CD14-positive monocyte (primary cell): ENCODE measurements around the gene TFR2. TPM values are rescaled to one million over a fixed set of nuclear protein-coding genes. Genes with fewer than 3 reads are reported as not detected.

Experiments used
- DNase-seq, 3 donors: peaks; one replicate each; pipeline ENCODE4 v3.0.0-alpha.2; 2011 to 2022
- H2AFZ ChIP-seq: 2 replicates; pipeline ENCODE4 v1.6.0; 2012; ENCODE audit warnings: mild to moderate bottlenecking, low read depth, low read length, inconsistent platforms; ENCODE audit not compliant: insufficient read depth, poor library complexity, severe bottlenecking
- H3K27ac ChIP-seq, 2 donors: 1 replicate in 1 of 2; 2 replicates in 1 of 2; pipeline ENCODE4 v1.5.1; 2012 to 2013; ENCODE audit warnings: low read length in 2 of 2, control low read depth in 1 of 2, inconsistent platforms in 1 of 2, low read depth in 1 of 2, mild to moderate bottlenecking in 1 of 2
- H3K27me3 ChIP-seq, 2 donors: one replicate each; pipeline versions ENCODE4 v1.6.0 to v1.6.1; 2011 to 2013; ENCODE audit warnings: low read length in 2 of 2; ENCODE audit not compliant: control insufficient read depth in 2 of 2, insufficient read depth in 2 of 2
- H3K36me3 ChIP-seq, 2 donors: replicated peaks in 1 of 2; 1 replicate in 1 of 2; 2 replicates in 1 of 2; pipeline versions ENCODE4 v1.5.1 to v1.6.1; 2012 to 2013; ENCODE audit warnings: low read length in 2 of 2, control low read depth in 1 of 2, inconsistent platforms in 1 of 2, mild to moderate bottlenecking in 1 of 2; ENCODE audit not compliant: insufficient read depth in 2 of 2, control insufficient read depth in 1 of 2
- H3K4me1 ChIP-seq, 2 donors: 1 replicate in 1 of 2; 2 replicates in 1 of 2; pipeline versions ENCODE4 v1.5.1 to v1.6.1; 2012 to 2013; ENCODE audit warnings: low read length in 2 of 2, control low read depth in 1 of 2, inconsistent platforms in 1 of 2, mild to moderate bottlenecking in 1 of 2, moderate library complexity in 1 of 2; ENCODE audit not compliant: insufficient read depth in 2 of 2, control insufficient read depth in 1 of 2
- H3K4me2 ChIP-seq: replicated peaks from 2 replicates; pipeline ENCODE3; 2012; ENCODE audit warnings: low read length, moderate library complexity, mild to moderate bottlenecking; ENCODE audit not compliant: poor library complexity, severe bottlenecking; ENCODE audit errors: extremely low read depth
- H3K4me3 ChIP-seq, 3 experiments: fragments of 200-600 bp in 1 of 3; sonication (generic) in 1 of 3; replicated peaks in 1 of 3; 1 replicate in 2 of 3; 2 replicates in 1 of 3; pipeline ENCODE4 v1.5.1; 2011 to 2013; ENCODE audit warnings: low read length in 3 of 3, mild to moderate bottlenecking in 3 of 3, control low read depth in 2 of 3, low read depth in 2 of 3, inconsistent platforms in 1 of 3, moderate library complexity in 1 of 3
- H3K79me2 ChIP-seq: 2 replicates; pipeline ENCODE4 v1.6.0; 2012; ENCODE audit warnings: mild to moderate bottlenecking, control low read depth, inconsistent platforms, low read length, moderate library complexity; ENCODE audit not compliant: insufficient read depth
- H3K9ac ChIP-seq: 2 replicates; pipeline ENCODE4 v1.6.0; 2017; ENCODE audit warnings: low read length, mild to moderate bottlenecking; ENCODE audit not compliant: insufficient read depth, poor library complexity, severe bottlenecking
- H3K9me3 ChIP-seq, 2 donors: replicated peaks in 1 of 2; 1 replicate in 1 of 2; 2 replicates in 1 of 2; pipeline versions ENCODE4 v1.5.1 to v1.6.1; 2012 to 2013; ENCODE audit warnings: low read length in 2 of 2, control low read depth in 1 of 2; ENCODE audit not compliant: control insufficient read depth in 1 of 2, insufficient read depth in 1 of 2
- H4K20me1 ChIP-seq: 2 replicates; pipeline ENCODE4 v1.6.0; 2012; ENCODE audit warnings: mild to moderate bottlenecking, low read length, control low read depth, moderate library complexity; ENCODE audit not compliant: insufficient read depth
- H3K27ac Mint-ChIP-seq, 7 donors: one replicate each; pipeline ENCODE4 v1.8.0; 2020; ENCODE audit warnings: mild to moderate bottlenecking in 7 of 7, mixed read lengths in 7 of 7, moderate library complexity in 6 of 7, inconsistent platforms in 2 of 7
- H3K27me3 Mint-ChIP-seq, 3 donors: one replicate each; pipeline ENCODE4 v1.8.0; 2021 to 2022; ENCODE audit warnings: low read depth in 3 of 3, mild to moderate bottlenecking in 3 of 3, mixed read lengths in 3 of 3, moderate library complexity in 3 of 3, inconsistent platforms in 1 of 3
- H3K36me3 Mint-ChIP-seq, 2 donors: one replicate each; pipeline ENCODE4 v1.8.0; 2020; ENCODE audit warnings: mixed read lengths in 2 of 2, inconsistent platforms in 1 of 2, mild to moderate bottlenecking in 1 of 2
- H3K4me1 Mint-ChIP-seq: one replicate; pipeline ENCODE4 v1.8.0; 2020; ENCODE audit warnings: mild to moderate bottlenecking, mixed read lengths
- H3K4me3 Mint-ChIP-seq, 2 donors: one replicate each; pipeline ENCODE4 v1.8.0; 2020; ENCODE audit warnings: mild to moderate bottlenecking in 2 of 2, mixed read lengths in 2 of 2, moderate library complexity in 1 of 2
- H3K9me3 Mint-ChIP-seq, 7 donors: one replicate each; pipeline ENCODE4 v1.8.0; 2020 to 2022; ENCODE audit warnings: mixed read lengths in 7 of 7, mild to moderate bottlenecking in 6 of 7, moderate library complexity in 6 of 7, inconsistent platforms in 2 of 7
- CTCF ChIP-seq: fragments of 200-600 bp; IDR thresholded peaks from one replicate; pipeline ENCODE4 v1.8.0; 2022; ENCODE audit warnings: antibody characterized with exemption, mild to moderate bottlenecking
- WGBS: methylation state at CpG from one replicate; pipeline ENCODE4 v1.1.5; 2013; ENCODE audit warnings: missing lambda C conversion rate; ENCODE audit not compliant: insufficient coverage; 5-methylcytosine and 5-hydroxymethylcytosine counted together
- intact Hi-C, 2 donors: fragments of 100-400 bp; cut with micrococcal nuclease; formaldehyde crosslinking; loops; one replicate each; pipeline versions ENCODE4 v1.15.0 to v1.15.1; 2023
- polyA plus RNA-seq, 3 donors: library from polyadenylated mRNA; depleted of rRNA in 1 of 3; unstranded in 2 of 3; stranded (reverse) in 1 of 3; fragments of 300-500 nt in 2 of 3; fragments of >200 nt in 1 of 3; fragmentation: Illumina TruSeq in 2 of 3; gene quantifications; 1 replicate in 2 of 3; 2 replicates in 1 of 3; pipeline ENCODE4 v1.2.3, GENCODE V29; 2012 to 2021

The TFR2 gene
- polyA plus RNA-seq, 3 donors: 0.79 to 1.4 TPM; not detected in 1

DNA sequence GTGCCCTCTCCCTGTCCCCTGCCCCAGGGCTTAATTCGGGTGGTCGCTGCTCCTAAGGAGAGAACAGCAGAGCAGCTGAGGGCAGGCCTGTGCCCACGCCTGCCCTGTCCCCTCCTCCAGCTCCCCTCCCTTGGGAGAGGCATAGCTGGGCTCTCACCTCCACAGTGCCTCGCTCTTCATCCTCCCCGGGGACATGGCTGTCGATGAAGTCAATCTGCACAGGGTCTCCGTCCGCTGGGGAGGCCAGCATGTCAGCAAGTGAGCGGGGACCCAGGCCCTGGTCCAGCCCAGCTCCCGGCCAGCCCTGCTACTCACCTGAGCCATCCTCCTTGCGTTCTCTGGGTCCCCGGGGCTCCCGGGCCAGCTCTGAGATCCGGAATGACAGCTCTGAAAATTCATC lies 63.8 kb downstream of the TFR2 start:
- H2AFZ ChIP-seq: no peak overlapping the region
- Mint-ChIP-seq H3K9me3 (peaks cover 0 to 5% (median 0%) of the 10 kb centered on the region in 7 donors), H3K27ac (no peak overlapping the region), H3K36me3 (peaks cover 8 to 41% of the 10 kb centered on the region in 2 donors), H3K27me3 (peaks cover 1 to 14% (median 7%) of the 10 kb centered on the region in 3 donors), H3K4me3 (no peak overlapping the region), H3K4me1 (peaks cover 8% of the 10 kb centered on the region)
- H3K4me2 ChIP-seq: no peak overlapping the region
- H3K9ac ChIP-seq: no peak overlapping the region
- no peak overlapping the region for H3K4me3 ChIP-seq
- peaks cover 0 to 1% of the 10 kb centered on the region in 2 donors for H3K27me3 ChIP-seq
- intact Hi-C loops: no loop called here
- H3K79me2 ChIP-seq: peaks cover 31% of the 10 kb centered on the region
- 97% methylated on average over 14 of the region's 14 CpGs for WGBS
- peaks cover 95 to 97% of the 10 kb centered on the region in 2 donors for H3K36me3 ChIP-seq
- no peak overlapping the region for H3K27ac ChIP-seq
- peaks cover 6 to 14% of the 10 kb centered on the region in 2 donors for H3K4me1 ChIP-seq
- no peak for DNase-seq
- H3K9me3 ChIP-seq: no peaks in the 10 kb centered on the region
- TF ChIP-seq CTCF: no peak
- H4K20me1 ChIP-seq: peaks cover 98% of the 10 kb centered on the region

DNA sequence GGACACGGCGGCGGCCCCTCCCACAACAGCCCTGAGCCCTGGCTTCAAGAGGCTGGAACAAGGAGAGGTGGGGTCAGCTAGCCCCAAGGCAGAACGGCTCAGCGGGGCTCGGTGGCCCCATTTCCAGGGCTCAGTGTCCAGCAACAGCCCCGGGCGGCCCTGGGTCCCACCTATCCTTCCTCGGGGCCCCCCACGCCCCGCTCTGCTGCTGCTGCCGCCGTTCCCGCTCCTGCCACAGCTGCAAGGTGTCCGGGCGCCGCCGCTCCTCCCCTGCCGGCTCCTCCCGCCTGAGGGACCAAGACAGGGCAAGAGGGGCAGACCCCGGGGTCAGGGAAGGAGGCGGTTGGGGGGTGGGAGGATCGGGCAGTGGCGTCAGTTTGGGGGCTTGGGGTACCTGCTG lies 64.2 kb downstream of the TFR2 start:
- no peak for TF ChIP-seq CTCF
- Histone ChIP-seq H3K36me3 (peaks cover 95 to 97% of the 10 kb centered on the region in 2 donors), H3K79me2 (peaks cover 27% of the 10 kb centered on the region), H3K9me3 (no peaks in the 10 kb centered on the region), H3K4me1 (peaks cover 2 to 14% of the 10 kb centered on the region in 2 donors), H3K27ac (no peak overlapping the region), H3K4me3 (no peak overlapping the region), H2AFZ (no peak overlapping the region), H4K20me1 (peaks cover 98% of the 10 kb centered on the region), H3K4me2 (no peak overlapping the region), H3K9ac (no peak overlapping the region), H3K27me3 (peaks cover 0 to 5% of the 10 kb centered on the region in 2 donors)
- no peak overlapping the region for H3K27ac Mint-ChIP-seq
- H3K4me3 Mint-ChIP-seq: no peak overlapping the region
- peaks cover 3 to 18% (median 11%) of the 10 kb centered on the region in 3 donors for H3K27me3 Mint-ChIP-seq
- 99% methylated on average over 14 of the region's 24 CpGs for WGBS
- H3K36me3 Mint-ChIP-seq: peaks cover 12 to 45% of the 10 kb centered on the region in 2 donors
- H3K9me3 Mint-ChIP-seq: peaks cover 0 to 5% (median under 1%) of the 10 kb centered on the region in 7 donors
- H3K4me1 Mint-ChIP-seq: peaks cover 5% of the 10 kb centered on the region
- no peak for DNase-seq
- intact Hi-C loops: no loop called here
